ENCODE data around the gene CENPK. TPM values are rescaled to one million over a fixed set of nuclear protein-coding genes. Genes with fewer than 3 reads are reported as not detected.

The CENPK gene
- total RNA-seq, 1 donor from 2014 or later = 0.67 TPM

GRCh38 chr5:65475336-65475735 is 87.6 kb downstream of the CENPK start:
- intact Hi-C loops (cut with DNase I) = no loop called here
- ATAC-seq (ENCODE audit: poor library complexity) (no peak), DNase-seq (no peak)

DNA sequence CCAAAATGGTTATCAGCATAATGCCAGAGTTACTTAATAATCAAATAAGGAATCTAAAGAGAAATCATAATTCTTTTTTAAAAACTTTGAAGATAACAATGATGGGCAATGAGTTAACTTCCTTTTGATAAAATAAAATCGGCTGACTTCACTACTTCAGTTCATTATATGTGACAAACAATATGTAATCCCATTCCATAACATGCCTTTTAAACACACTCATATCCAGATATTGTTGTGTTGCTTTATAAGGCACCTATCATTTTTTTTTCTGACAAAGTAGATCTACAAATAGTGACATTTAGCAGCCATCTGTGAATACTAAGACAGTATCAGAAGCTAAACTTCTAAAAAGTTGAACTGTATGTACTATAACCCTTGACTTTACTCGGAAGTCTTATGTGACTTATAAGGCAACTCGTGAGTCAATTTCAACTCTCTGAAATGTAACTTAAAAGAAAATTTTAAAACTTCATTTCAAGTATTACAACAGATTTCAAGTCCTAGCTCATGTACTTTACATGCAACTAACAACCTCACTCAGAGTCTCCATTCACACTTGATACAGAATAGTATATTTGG is 88.7 kb downstream of the CENPK start:
- DNase-seq (no peak), ATAC-seq (ENCODE audit: poor library complexity) (no peak)
- intact Hi-C loops (cut with DNase I) = no loop called here

DNA sequence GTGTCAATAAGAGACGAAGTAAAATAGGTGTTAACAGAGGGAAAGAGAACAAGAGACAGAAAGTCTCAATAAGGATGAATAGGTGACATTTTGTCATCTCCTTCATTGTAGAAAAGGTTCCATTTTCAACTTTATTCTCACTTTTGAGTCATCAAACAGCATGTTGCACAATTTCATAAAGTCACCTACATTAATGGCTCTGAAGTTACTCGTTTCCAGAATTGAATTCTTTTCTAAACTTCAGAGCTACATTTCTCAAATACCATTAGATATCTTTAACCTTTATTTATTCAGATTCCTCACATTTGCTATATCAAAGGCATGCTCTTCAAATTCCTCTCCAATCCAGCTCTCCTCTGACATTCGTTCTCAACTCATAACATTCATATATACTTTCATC is 94.3 kb downstream of the CENPK start:
- no peak for DNase-seq
- no peak for ATAC-seq (ENCODE audit: poor library complexity)
- intact Hi-C loops (cut with DNase I) = no loop called here

Other genes with a start within 250 kb of the CENPK start
- 0.78 TPM for gene ADAMTS6, start 81.2 kb downstream of the CENPK start, total RNA-seq
- 17.0 TPM for gene PPWD1, start 128 bp upstream of the CENPK start, total RNA-seq
- gene TRIM23, start 61.2 kb upstream of the CENPK start, total RNA-seq = 17.9 TPM
- 1.2 TPM for gene SHLD3, start 61.9 kb upstream of the CENPK start, total RNA-seq
- 18.3 TPM for gene TRAPPC13, start 61.9 kb upstream of the CENPK start, total RNA-seq
- gene SGTB, start 158.9 kb upstream of the CENPK start, total RNA-seq = 4.7 TPM
- gene NLN, start 159.0 kb upstream of the CENPK start, total RNA-seq = 15.1 TPM